Measurements from ENCODE around the gene EXT2. TPM values are rescaled to one million over a fixed set of nuclear protein-coding genes. Genes with fewer than 3 reads are reported as not detected.

Gene EXT2
- total and polyA plus RNA-seq, 2 experiments from 2014 or later, result 71.5 to 107 TPM

GRCh38 chr11:44199298-44199697, 103.8 kb downstream of the EXT2 start:
- no peaks in the 10 kb centered on the region for H3K4me1 ChIP-seq (ENCODE audit: insufficient read depth)

DNA sequence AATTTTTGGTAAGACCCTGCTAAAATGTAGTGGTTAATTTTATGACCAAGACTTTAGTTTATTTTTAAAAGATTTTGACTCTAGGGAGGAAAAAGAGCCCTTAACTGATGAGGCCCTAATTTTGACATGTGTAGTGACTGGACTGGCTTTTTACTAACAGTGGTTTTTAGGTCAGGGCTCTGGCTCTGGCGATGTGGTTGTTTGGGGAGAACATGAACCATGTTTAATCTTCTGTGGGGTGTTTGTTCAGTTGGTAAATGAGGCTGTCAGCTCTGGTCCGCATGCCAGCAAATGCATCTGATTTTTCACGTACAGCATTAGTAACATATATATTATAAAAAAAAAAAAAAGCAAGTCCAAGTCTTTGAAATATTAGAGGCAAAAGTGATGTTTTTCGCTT, 104.3 kb downstream of the EXT2 start:
- Histone ChIP-seq H4K20me1 (ENCODE audit: insufficient read depth, poor library complexity, severe bottlenecking) (no peaks in the 10 kb centered on the region), H3K4me2 (no peak overlapping the region), H3K27me3 (no peaks in the 10 kb centered on the region), H3K9me3 (ENCODE audit: low read depth) (no peaks in the 10 kb centered on the region), H3K79me2 (no peaks in the 10 kb centered on the region), H3K36me3 (replicated peaks; ENCODE audit: insufficient read depth, low read depth) (no peaks in the 10 kb centered on the region), H3K9me2 (replicated peaks; ENCODE audit: insufficient read depth) (no peaks in the 10 kb centered on the region), H3K4me1 (ENCODE audit: insufficient read depth) (no peaks in the 10 kb centered on the region), H3K27ac (no peak overlapping the region), H2AFZ (no peak overlapping the region), H3K4me3 (no peak overlapping the region)
- WGBS (ENCODE audit: low lambda C conversion rate, missing lambda C conversion rate), result 62% methylated on average over 4 of the region's 4 CpGs
- no peak for TF ChIP-seq EZH2 (IDR thresholded peaks at IDR 0.05; ENCODE audit: borderline replicate concordance)
- TF ChIP-seq, protein P1, sequence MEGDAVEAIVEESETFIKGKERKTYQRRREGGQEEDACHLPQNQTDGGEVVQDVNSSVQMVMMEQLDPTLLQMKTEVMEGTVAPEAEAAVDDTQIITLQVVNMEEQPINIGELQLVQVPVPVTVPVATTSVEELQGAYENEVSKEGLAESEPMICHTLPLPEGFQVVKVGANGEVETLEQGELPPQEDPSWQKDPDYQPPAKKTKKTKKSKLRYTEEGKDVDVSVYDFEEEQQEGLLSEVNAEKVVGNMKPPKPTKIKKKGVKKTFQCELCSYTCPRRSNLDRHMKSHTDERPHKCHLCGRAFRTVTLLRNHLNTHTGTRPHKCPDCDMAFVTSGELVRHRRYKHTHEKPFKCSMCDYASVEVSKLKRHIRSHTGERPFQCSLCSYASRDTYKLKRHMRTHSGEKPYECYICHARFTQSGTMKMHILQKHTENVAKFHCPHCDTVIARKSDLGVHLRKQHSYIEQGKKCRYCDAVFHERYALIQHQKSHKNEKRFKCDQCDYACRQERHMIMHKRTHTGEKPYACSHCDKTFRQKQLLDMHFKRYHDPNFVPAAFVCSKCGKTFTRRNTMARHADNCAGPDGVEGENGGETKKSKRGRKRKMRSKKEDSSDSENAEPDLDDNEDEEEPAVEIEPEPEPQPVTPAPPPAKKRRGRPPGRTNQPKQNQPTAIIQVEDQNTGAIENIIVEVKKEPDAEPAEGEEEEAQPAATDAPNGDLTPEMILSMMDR (IDR thresholded peaks at IDR 0.05; ENCODE audit: poor library complexity), result no peak
- no peak for TF ChIP-seq EZH2phosphoT487 (IDR thresholded peaks at IDR 0.05; ENCODE audit: low read depth, severe bottlenecking, unreplicated experiment)
- no peak for DNase-seq (ENCODE audit: low spot score)

More at GRCh38 chr11:44199298-44199697, 103.8 kb downstream of the EXT2 start:
- H3K27me3 ChIP-seq, result no peaks in the 10 kb centered on the region
- H3K4me3 ChIP-seq, result no peak overlapping the region
- H2AFZ ChIP-seq, result no peak overlapping the region
- no peaks in the 10 kb centered on the region for H3K36me3 ChIP-seq (replicated peaks; ENCODE audit: insufficient read depth, low read depth)
- no peaks in the 10 kb centered on the region for H3K79me2 ChIP-seq
- DNase-seq (ENCODE audit: low spot score), result no peak
- H3K9me2 ChIP-seq (replicated peaks; ENCODE audit: insufficient read depth), result no peaks in the 10 kb centered on the region
- no peaks in the 10 kb centered on the region for H4K20me1 ChIP-seq (ENCODE audit: insufficient read depth, poor library complexity, severe bottlenecking)
- H3K9me3 ChIP-seq (ENCODE audit: low read depth), result no peaks in the 10 kb centered on the region
- H3K27ac ChIP-seq, result no peak overlapping the region
- 30% methylated on average over 1 of the region's 1 CpG for WGBS (ENCODE audit: low lambda C conversion rate, missing lambda C conversion rate)
- no peak overlapping the region for H3K4me2 ChIP-seq
- TF ChIP-seq EZH2phosphoT487 (IDR thresholded peaks at IDR 0.05; ENCODE audit: low read depth, severe bottlenecking, unreplicated experiment) (no peak), EZH2 (IDR thresholded peaks at IDR 0.05; ENCODE audit: borderline replicate concordance) (no peak)
- TF ChIP-seq, protein P1 (IDR thresholded peaks at IDR 0.05; ENCODE audit: poor library complexity), result no peak

- Histone ChIP-seq H3K9me3 (ENCODE audit: low read depth) (no peaks in the 10 kb centered on the region), H3K4me1 (ENCODE audit: insufficient read depth) (no peaks in the 10 kb centered on the region), H3K9me2 (replicated peaks; ENCODE audit: insufficient read depth) (no peaks in the 10 kb centered on the region), H3K27me3 (no peaks in the 10 kb centered on the region), H3K4me2 (no peak overlapping the region), H3K36me3 (replicated peaks; ENCODE audit: insufficient read depth, low read depth) (no peaks in the 10 kb centered on the region), H4K20me1 (ENCODE audit: insufficient read depth, poor library complexity, severe bottlenecking) (no peaks in the 10 kb centered on the region), H2AFZ (no peak overlapping the region), H3K79me2 (no peaks in the 10 kb centered on the region), H3K27ac (no peak overlapping the region), H3K4me3 (no peak overlapping the region)
- WGBS (ENCODE audit: low lambda C conversion rate, missing lambda C conversion rate), result 77% methylated on average over 3 of the region's 3 CpGs
- TF ChIP-seq, protein P1 (IDR thresholded peaks at IDR 0.05; ENCODE audit: poor library complexity), result no peak
- TF ChIP-seq EZH2 (IDR thresholded peaks at IDR 0.05; ENCODE audit: borderline replicate concordance), result no peak
- no peak for DNase-seq (ENCODE audit: low spot score)
These were observed 108.0 kb downstream of the EXT2 start for GRCh38 chr11:44203270-44204043.

Data from hepatocyte (in vitro differentiated cells).